ENCODE data around the gene GATA2.

GRCh38 chr3:128491941-128492670 is 895 bp downstream of the GATA2 start:
- no peak for TF ChIP-seq CTCF (IDR thresholded peaks at IDR 0.05; ENCODE audit: low read depth, low read length)
- no peak for TF ChIP-seq POLR2A (IDR thresholded peaks at IDR 0.05; ENCODE audit: extremely low read depth, insufficient read length)
- TF ChIP-seq, protein P1, sequence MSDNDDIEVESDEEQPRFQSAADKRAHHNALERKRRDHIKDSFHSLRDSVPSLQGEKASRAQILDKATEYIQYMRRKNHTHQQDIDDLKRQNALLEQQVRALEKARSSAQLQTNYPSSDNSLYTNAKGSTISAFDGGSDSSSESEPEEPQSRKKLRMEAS (IDR thresholded peaks at IDR 0.05; ENCODE audit: low read depth, low read length): no peak
- no peak for TF ChIP-seq MYC (IDR thresholded peaks at IDR 0.05; ENCODE audit: low read depth, low read length)

Data from NB4 (cell line).